Mesendoderm (in vitro differentiated cells): ENCODE data around the gene MROH2A.

Source experiments
- DNase-seq: peaks from one replicate; pipeline ENCODE4 v3.0.0; 2013
- H2AK5ac ChIP-seq: 2 replicates; pipeline ENCODE4 v1.6.1; 2013; ENCODE audit warnings: low read length, inconsistent platforms
- H2BK120ac ChIP-seq: 2 replicates; pipeline ENCODE4 v1.6.1; 2013; ENCODE audit warnings: low read depth, mild to moderate bottlenecking, low read length, moderate library complexity, mixed read lengths
- H2BK15ac ChIP-seq: replicated peaks from 2 replicates; pipeline ENCODE4 v1.6.1; 2013; ENCODE audit warnings: low read depth, mild to moderate bottlenecking, moderate library complexity
- H2BK5ac ChIP-seq: 2 replicates; pipeline ENCODE4 v1.6.1; 2013; ENCODE audit warnings: low read length, inconsistent platforms
- H3K18ac ChIP-seq: 2 replicates; pipeline ENCODE4 v1.6.1; 2013; ENCODE audit warnings: mild to moderate bottlenecking, low read length, mixed read lengths
- H3K23ac ChIP-seq: one replicate; pipeline ENCODE4 v1.6.1; 2013; ENCODE audit warnings: low read length
- H3K27ac ChIP-seq: 2 replicates; pipeline ENCODE4 v1.5.1; 2013; ENCODE audit warnings: low read depth, mild to moderate bottlenecking, inconsistent platforms, low read length, moderate library complexity
- H3K27me3 ChIP-seq: 2 replicates; pipeline ENCODE4 v1.6.1; 2013; ENCODE audit warnings: low read length, control low read depth, mild to moderate bottlenecking, inconsistent platforms; ENCODE audit not compliant: insufficient read depth, poor library complexity
- H3K36me3 ChIP-seq: 2 replicates; pipeline ENCODE4 v1.6.1; 2013; ENCODE audit warnings: low read length, inconsistent platforms; ENCODE audit not compliant: control insufficient read depth, insufficient read depth
- H3K4ac ChIP-seq: one replicate; pipeline ENCODE4 v1.6.1; 2013; ENCODE audit warnings: low read depth, mild to moderate bottlenecking, low read length, moderate library complexity
- H3K4me1 ChIP-seq: 2 replicates; pipeline ENCODE4 v1.6.1; 2013; ENCODE audit warnings: low read depth, low read length, inconsistent platforms; ENCODE audit not compliant: control insufficient read depth
- H3K4me2 ChIP-seq: 2 replicates; pipeline ENCODE4 v1.6.1; 2013; ENCODE audit warnings: low read length
- H3K4me3 ChIP-seq: 2 replicates; pipeline ENCODE4 v1.5.1; 2013; ENCODE audit warnings: mild to moderate bottlenecking, low read length
- H3K56ac ChIP-seq: one replicate; pipeline ENCODE4 v1.6.1; 2013; ENCODE audit warnings: low read length
- H3K79me1 ChIP-seq: 2 replicates; pipeline ENCODE4 v1.6.1; 2013; ENCODE audit warnings: low read length, inconsistent platforms
- H3K79me2 ChIP-seq: 2 replicates; pipeline ENCODE4 v1.6.1; 2013; ENCODE audit warnings: mild to moderate bottlenecking, low read length; ENCODE audit not compliant: control insufficient read depth, insufficient read depth
- H3K9ac ChIP-seq: 2 replicates; pipeline ENCODE4 v1.6.1; 2013; ENCODE audit warnings: low read length, inconsistent platforms
- H4K5ac ChIP-seq: one replicate; pipeline ENCODE4 v1.6.1; 2013; ENCODE audit warnings: low read length
- H4K8ac ChIP-seq: one replicate; pipeline ENCODE4 v1.6.1; 2013; ENCODE audit warnings: low read depth, mild to moderate bottlenecking, control low read depth, low read length, moderate library complexity
- WGBS: extraction: QIAGEN DNeasy Blood & Tissue Kit; methylation state at CpG from one replicate; pipeline ENCODE4 v1.1.7; 2013; ENCODE audit warnings: low lambda C conversion rate, missing lambda C conversion rate; ENCODE audit not compliant: insufficient coverage; ENCODE audit errors: extremely low coverage; 5-methylcytosine and 5-hydroxymethylcytosine counted together

The MROH2A gene

GRCh38 chr2:233822781-233823730 lies 44.9 kb downstream of the MROH2A start:
- Histone ChIP-seq H3K79me1 (no peaks in the 10 kb centered on the region), H2AK5ac (no peak overlapping the region), H3K27ac (no peak overlapping the region), H3K18ac (no peak overlapping the region), H2BK120ac (no peak overlapping the region), H3K9ac (no peak overlapping the region), H3K4me2 (no peak overlapping the region), H3K79me2 (no peaks in the 10 kb centered on the region), H3K23ac (no peak overlapping the region), H3K4me1 (no peaks in the 10 kb centered on the region), H4K8ac (no peak overlapping the region), H3K27me3 (no peaks in the 10 kb centered on the region), H3K56ac (no peak overlapping the region), H2BK15ac (no peak overlapping the region), H3K4ac (no peak overlapping the region), H2BK5ac (no peak overlapping the region), H3K4me3 (no peak overlapping the region), H3K36me3 (no peaks in the 10 kb centered on the region), H4K5ac (no peak overlapping the region)
- DNase-seq, result no peak
- WGBS, result no CpG with 5 or more reads among the region's 25 CpGs

GRCh38 chr2:233823731-233824121 lies 45.6 kb downstream of the MROH2A start:
- no peaks in the 10 kb centered on the region for H3K79me1 ChIP-seq
- WGBS, result no CpG with 5 or more reads among the region's 8 CpGs
- no peak overlapping the region for H4K8ac ChIP-seq
- no peak overlapping the region for H2BK120ac ChIP-seq
- no peak for DNase-seq
- H3K27me3 ChIP-seq, result no peaks in the 10 kb centered on the region
- no peak overlapping the region for H3K4ac ChIP-seq
- H3K27ac ChIP-seq, result no peak overlapping the region
- no peak overlapping the region for H3K4me3 ChIP-seq
- no peak overlapping the region for H3K18ac ChIP-seq
- H2BK15ac ChIP-seq, result no peak overlapping the region
- no peaks in the 10 kb centered on the region for H3K36me3 ChIP-seq
- no peaks in the 10 kb centered on the region for H3K79me2 ChIP-seq
- H4K5ac ChIP-seq, result no peak overlapping the region
- no peak overlapping the region for H3K56ac ChIP-seq
- H2AK5ac ChIP-seq, result no peak overlapping the region
- no peaks in the 10 kb centered on the region for H3K4me1 ChIP-seq
- no peak overlapping the region for H2BK5ac ChIP-seq
- no peak overlapping the region for H3K23ac ChIP-seq
- H3K9ac ChIP-seq, result no peak overlapping the region
- H3K4me2 ChIP-seq, result no peak overlapping the region

- Histone ChIP-seq H3K18ac (no peak overlapping the region), H3K4me2 (no peak overlapping the region), H3K4me1 (no peaks in the 10 kb centered on the region), H3K79me1 (no peaks in the 10 kb centered on the region), H3K23ac (no peak overlapping the region), H2BK120ac (no peak overlapping the region), H2BK15ac (no peak overlapping the region), H3K79me2 (no peaks in the 10 kb centered on the region), H3K4ac (no peak overlapping the region), H3K56ac (no peak overlapping the region), H3K27me3 (no peaks in the 10 kb centered on the region), H2AK5ac (no peak overlapping the region), H3K27ac (no peak overlapping the region), H4K5ac (no peak overlapping the region), H3K36me3 (no peaks in the 10 kb centered on the region), H3K4me3 (no peak overlapping the region), H3K9ac (no peak overlapping the region), H4K8ac (no peak overlapping the region), H2BK5ac (no peak overlapping the region)
- no peak for DNase-seq
- WGBS, result no CpG with 5 or more reads among the region's 7 CpGs
These were observed 46.2 kb downstream of the MROH2A start for GRCh38 chr2:233824373-233824772.

- H2BK15ac ChIP-seq, result no peak overlapping the region
- WGBS, result no CpG with 5 or more reads among the region's 24 CpGs
- H2BK5ac ChIP-seq, result no peak overlapping the region
- no peak overlapping the region for H3K23ac ChIP-seq
- H3K36me3 ChIP-seq, result no peaks in the 10 kb centered on the region
- no peak overlapping the region for H3K18ac ChIP-seq
- no peak overlapping the region for H3K4ac ChIP-seq
- H3K4me3 ChIP-seq, result no peak overlapping the region
- H3K4me2 ChIP-seq, result no peak overlapping the region
- H3K56ac ChIP-seq, result no peak overlapping the region
- no peak overlapping the region for H3K9ac ChIP-seq
- no peak overlapping the region for H4K5ac ChIP-seq
- DNase-seq, result no peak
- no peak overlapping the region for H2BK120ac ChIP-seq
- no peaks in the 10 kb centered on the region for H3K79me2 ChIP-seq
- no peaks in the 10 kb centered on the region for H3K4me1 ChIP-seq
- no peak overlapping the region for H3K27ac ChIP-seq
- no peaks in the 10 kb centered on the region for H3K79me1 ChIP-seq
- no peak overlapping the region for H4K8ac ChIP-seq
- no peaks in the 10 kb centered on the region for H3K27me3 ChIP-seq
- H2AK5ac ChIP-seq, result no peak overlapping the region
These were observed 50.5 kb downstream of the MROH2A start for GRCh38 chr2:233828546-233829192.

GRCh38 chr2:233829193-233830110 lies 51.3 kb downstream of the MROH2A start:
- DNase-seq, result no peak
- no peaks in the 10 kb centered on the region for H3K79me2 ChIP-seq
- H3K4me3 ChIP-seq, result no peak overlapping the region
- no peak overlapping the region for H3K9ac ChIP-seq
- H3K56ac ChIP-seq, result no peak overlapping the region
- H3K4me2 ChIP-seq, result no peak overlapping the region
- no peaks in the 10 kb centered on the region for H3K4me1 ChIP-seq
- no peak overlapping the region for H4K5ac ChIP-seq
- no peak overlapping the region for H4K8ac ChIP-seq
- H2AK5ac ChIP-seq, result no peak overlapping the region
- no peaks in the 10 kb centered on the region for H3K79me1 ChIP-seq
- H3K27ac ChIP-seq, result no peak overlapping the region
- H2BK15ac ChIP-seq, result no peak overlapping the region
- no peak overlapping the region for H3K23ac ChIP-seq
- no peak overlapping the region for H2BK5ac ChIP-seq
- no peaks in the 10 kb centered on the region for H3K27me3 ChIP-seq
- H3K18ac ChIP-seq, result no peak overlapping the region
- no peaks in the 10 kb centered on the region for H3K36me3 ChIP-seq
- H2BK120ac ChIP-seq, result no peak overlapping the region
- no peak overlapping the region for H3K4ac ChIP-seq
- no CpG with 5 or more reads among the region's 15 CpGs for WGBS
